ENCODE results near the gene TRERF1.

Gene TRERF1

DNA sequence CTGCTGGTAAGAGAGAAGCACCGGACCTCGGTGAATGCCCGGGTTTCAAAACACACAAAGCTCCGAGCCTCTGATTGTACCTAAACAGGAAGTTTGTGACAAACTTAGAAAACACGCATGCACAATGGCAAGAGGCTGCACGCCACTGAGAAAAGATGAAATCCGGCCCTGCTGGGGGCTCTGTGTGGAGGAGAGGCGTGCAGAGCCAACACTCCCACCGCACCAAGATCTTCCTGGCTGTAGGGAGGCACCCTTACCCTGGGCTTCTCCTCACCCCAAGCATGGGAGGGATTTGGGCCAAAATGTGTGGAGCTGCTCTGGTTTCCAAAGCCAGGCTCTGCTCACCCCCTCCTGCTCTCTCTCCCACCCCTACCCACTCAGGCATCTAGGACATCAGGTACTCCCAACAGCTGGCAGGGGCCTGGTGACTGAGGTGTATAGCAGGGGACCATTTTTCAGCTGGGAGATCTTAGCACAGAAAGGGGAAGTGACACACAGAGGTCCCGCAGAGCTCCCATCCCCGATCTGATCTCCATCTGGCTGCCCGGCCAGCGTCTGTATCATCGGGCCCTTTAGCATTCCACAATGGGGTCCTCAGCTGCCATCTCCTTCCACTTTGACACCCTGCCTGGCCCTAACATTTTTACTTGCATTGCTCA is 84.2 kb downstream of the TRERF1 start:
- TF ChIP-seq, protein P1, sequence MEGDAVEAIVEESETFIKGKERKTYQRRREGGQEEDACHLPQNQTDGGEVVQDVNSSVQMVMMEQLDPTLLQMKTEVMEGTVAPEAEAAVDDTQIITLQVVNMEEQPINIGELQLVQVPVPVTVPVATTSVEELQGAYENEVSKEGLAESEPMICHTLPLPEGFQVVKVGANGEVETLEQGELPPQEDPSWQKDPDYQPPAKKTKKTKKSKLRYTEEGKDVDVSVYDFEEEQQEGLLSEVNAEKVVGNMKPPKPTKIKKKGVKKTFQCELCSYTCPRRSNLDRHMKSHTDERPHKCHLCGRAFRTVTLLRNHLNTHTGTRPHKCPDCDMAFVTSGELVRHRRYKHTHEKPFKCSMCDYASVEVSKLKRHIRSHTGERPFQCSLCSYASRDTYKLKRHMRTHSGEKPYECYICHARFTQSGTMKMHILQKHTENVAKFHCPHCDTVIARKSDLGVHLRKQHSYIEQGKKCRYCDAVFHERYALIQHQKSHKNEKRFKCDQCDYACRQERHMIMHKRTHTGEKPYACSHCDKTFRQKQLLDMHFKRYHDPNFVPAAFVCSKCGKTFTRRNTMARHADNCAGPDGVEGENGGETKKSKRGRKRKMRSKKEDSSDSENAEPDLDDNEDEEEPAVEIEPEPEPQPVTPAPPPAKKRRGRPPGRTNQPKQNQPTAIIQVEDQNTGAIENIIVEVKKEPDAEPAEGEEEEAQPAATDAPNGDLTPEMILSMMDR (conservative IDR thresholded peaks at IDR 0.05; ENCODE audit: low read depth, low read length): no peak
- H3K4me3 ChIP-seq (ENCODE audit: low read length): no peak overlapping the region
- DNase-seq (ENCODE audit: low read depth): no peak

DNA sequence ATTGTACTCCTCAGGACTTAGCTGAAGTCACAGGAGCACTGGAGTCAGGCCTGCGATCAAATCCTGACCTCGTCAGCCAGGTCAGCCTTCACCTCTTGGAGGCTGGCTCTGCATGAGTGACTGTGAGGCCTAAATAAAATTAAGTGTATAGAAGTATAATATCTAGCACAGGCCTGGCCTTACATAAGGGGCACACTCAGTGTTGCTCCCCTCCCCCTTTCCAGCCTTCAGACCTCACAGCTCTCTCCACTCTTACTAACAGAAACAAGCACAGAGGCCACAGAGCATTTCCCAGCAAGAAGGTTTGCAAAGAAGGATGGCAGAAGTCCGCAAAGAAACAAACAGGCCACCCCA is 84.8 kb downstream of the TRERF1 start:
- H3K4me3 ChIP-seq (ENCODE audit: low read length): no peak overlapping the region
- TF ChIP-seq, protein P1 (conservative IDR thresholded peaks at IDR 0.05; ENCODE audit: low read depth, low read length): no peak

DNA sequence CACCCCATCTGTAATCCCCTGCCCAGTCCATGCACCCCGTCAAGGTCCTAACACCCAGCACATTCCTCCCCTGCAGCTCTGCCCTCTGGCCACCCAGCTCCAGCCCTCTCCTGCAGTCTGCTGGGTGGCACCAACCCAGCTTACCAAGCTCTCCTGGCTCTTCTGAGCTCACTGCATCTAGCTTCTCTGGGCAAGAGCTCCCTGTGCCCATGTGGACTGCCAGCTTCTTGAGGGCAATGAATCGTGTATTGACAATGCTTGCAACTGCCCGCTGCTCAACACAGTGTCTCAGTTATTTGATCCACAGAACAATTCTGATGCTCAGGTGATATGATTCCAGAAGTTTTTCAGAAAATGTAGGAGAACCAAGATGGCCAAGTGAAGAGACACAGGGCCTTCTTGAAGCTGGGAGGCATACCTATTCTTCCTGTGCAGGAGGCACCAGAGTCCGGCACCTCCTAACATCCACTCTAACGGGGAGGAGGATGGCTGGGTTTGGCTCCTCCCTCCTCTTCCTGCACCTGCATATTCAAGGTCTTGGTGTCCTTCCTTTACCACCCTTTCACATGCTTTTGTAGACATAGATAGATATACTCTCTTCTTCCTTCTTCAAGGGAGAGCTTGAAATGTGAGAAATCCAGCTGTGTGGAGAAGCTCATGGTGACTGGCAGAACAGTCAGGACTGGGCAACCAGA is 85.6 kb downstream of the TRERF1 start:
- no peak for DNase-seq (ENCODE audit: low read depth)

More for the DNA sequence above, 84.8 kb downstream of the TRERF1 start:
- no peak for DNase-seq (ENCODE audit: low read depth)

DNA sequence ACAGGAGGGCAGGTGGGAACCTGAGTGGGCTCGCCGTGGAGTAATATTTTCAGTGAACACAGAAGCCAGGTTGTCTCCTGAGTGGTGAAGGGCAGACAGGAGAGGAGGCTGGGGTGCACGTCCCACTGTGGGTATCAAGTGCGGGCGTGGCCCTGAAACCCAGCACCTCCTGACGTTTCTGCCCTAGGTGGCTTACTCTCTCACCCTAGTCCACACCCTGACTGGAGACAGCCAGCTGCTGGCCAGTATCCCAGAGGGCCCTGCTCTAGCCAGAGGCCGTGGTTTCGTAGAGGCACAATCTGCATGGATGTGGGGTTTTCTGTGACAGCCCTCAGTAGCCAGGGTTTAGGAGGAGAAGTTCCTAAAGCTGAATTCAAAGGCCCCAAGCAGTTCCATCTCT is 86.7 kb downstream of the TRERF1 start:
- H3K4me3 ChIP-seq (ENCODE audit: low read length): no peak overlapping the region
- DNase-seq (ENCODE audit: low read depth): no peak

More for the DNA sequence above, 85.6 kb downstream of the TRERF1 start:
- TF ChIP-seq, protein P1 (conservative IDR thresholded peaks at IDR 0.05; ENCODE audit: low read depth, low read length): no peak
- no peak overlapping the region for H3K4me3 ChIP-seq (ENCODE audit: low read length)

DNA sequence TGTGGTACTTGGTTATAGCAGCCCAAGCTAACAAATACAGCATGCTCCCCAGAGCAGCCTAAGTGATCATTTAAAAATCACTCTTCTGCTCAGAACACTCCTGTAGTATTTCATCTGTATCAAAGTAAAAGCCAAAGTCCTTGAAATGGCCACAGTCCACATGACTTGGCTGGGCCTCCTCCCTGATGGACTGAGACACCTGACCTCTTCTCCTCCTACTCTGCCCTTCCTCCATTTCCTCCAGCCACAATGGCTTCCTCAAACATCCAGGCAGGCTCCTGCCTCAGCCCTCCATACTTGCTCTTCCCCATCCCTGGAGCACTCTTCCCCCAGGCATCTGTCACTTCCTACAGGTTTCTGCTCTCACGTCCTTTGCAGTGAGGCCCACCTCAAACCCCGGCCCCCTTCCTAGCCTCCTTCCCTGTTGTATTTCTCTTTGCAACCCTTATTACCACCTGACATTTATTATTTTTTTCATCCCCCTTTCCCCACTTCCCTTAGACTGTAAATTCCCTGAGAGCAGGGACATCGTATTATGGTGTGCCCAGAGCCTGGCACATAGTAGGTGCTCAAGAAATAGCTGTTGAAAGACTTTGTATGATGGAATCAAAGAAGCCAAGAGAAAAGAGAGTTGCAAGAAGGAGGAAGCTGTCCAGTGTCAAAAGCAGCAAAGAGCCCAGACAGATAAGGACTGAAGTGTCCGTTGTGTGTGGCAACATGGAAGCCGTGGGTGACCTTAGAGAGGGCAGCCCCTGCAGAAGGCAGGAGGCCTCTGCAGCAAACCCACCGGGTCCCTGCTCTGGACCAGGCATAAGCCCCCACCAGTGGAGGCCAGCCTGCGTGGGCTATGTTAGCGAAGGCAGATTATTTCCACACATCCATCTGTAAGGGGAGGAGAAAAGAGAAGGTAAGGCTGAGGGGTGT is 87.5 kb downstream of the TRERF1 start:
- no peak for DNase-seq (ENCODE audit: low read depth)
- TF ChIP-seq, protein P1 (conservative IDR thresholded peaks at IDR 0.05; ENCODE audit: low read depth, low read length): no peak
- H3K4me3 ChIP-seq (ENCODE audit: low read length): no peak overlapping the region

More for the DNA sequence above, 86.7 kb downstream of the TRERF1 start:
- TF ChIP-seq, protein P1 (conservative IDR thresholded peaks at IDR 0.05; ENCODE audit: low read depth, low read length): no peak

DNA sequence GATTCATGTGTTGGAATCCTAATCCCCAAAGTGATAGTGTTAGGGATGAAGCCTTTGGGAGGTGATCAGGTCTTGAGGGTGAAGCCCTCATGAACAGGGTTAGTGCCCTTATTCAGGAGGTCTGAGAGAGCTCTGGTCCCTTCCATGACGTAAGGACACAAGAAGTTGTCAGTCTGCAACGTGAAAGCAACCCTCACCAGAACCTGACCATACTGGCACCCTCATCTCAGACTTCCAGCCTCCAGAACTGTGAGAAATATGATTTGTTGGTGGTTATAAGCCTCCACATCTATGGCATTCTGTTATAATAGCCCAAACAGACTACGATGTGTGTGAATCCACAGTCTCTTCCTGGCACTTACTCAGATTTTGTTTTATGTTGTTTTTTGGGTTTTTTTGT is 90.7 kb downstream of the TRERF1 start:
- no peak for DNase-seq (ENCODE audit: low read depth)
- no peak overlapping the region for H3K4me3 ChIP-seq (ENCODE audit: low read length)
- TF ChIP-seq, protein P1 (conservative IDR thresholded peaks at IDR 0.05; ENCODE audit: low read depth, low read length): no peak

Measured in retinal pigment epithelial cell (primary cell).